Activated naive CD8-positive, alpha-beta T cell (primary cell): ENCODE results near the gene CERK.

Experiments used
- H3K27ac Mint-ChIP-seq: one replicate; pipeline ENCODE4 v1.8.0; 2021; ENCODE audit warnings: mixed read lengths
- H3K27me3 Mint-ChIP-seq: one replicate; pipeline ENCODE4 v1.8.0; 2021; ENCODE audit warnings: mixed read lengths
- H3K36me3 Mint-ChIP-seq: one replicate; pipeline ENCODE4 v1.8.0; 2021; ENCODE audit warnings: mixed read lengths
- H3K4me1 Mint-ChIP-seq: one replicate; pipeline ENCODE4 v1.8.0; 2021; ENCODE audit warnings: low read depth, mixed read lengths
- H3K4me3 Mint-ChIP-seq: one replicate; pipeline ENCODE4 v1.8.0; 2021; ENCODE audit warnings: mild to moderate bottlenecking, mixed read lengths
- H3K9me3 Mint-ChIP-seq: one replicate; pipeline ENCODE4 v1.8.0; 2021; ENCODE audit warnings: low read depth, mixed read lengths

CERK gene

DNA sequence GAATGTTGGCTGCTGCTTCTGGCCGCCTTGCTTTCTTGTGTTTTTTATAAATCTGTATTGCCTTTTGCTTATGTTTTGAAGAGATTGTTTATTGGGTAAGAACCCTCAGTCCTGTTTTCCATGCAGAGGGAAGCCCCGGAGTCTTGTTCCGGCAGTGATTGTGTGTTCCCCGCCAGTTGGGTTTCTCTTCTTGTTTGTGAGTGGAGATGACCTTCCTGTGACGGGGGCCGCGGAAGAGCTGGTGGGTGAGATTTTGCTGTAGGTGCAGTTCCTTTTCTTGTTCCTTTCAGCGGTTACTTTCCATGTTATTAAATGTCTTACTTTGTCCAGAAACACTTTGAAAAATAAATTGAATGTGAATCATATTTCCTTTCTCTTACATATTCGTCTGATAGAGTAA lies 32.7 kb upstream of the CERK start:
- Mint-ChIP-seq H3K27me3 (no peaks in the 10 kb centered on the region), H3K4me1 (peaks cover 70% of the 10 kb centered on the region), H3K9me3 (no peaks in the 10 kb centered on the region), H3K4me3 (peak overlapping the region; percentile 71), H3K27ac (peak overlapping the region; percentile 93), H3K36me3 (no peaks in the 10 kb centered on the region)

DNA sequence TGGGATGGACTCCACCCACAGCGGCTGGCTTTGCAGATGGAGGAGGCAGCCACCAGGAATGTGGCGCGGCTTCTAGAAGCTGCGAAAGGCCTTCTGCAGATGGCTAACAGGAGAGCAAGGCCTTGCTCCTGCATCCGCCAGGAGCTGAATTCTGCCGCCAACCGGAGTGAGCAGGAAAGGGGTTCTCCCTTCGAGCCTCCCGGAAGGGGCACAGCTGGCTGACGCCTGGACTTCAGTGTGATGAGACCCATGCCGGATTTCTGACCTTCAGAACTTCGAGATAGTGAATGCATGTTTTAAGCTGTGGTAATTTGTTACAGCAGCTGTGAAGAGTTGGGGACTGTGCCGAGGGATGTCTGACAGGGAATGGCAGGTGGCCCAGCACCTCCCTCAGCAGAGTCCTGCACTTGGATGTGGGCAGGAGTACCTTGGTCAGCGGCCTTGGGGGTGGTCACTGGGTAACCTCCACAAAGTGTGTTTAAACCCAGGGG lies 32.1 kb upstream of the CERK start:
- Mint-ChIP-seq H3K27ac (peak overlapping the region; percentile 93), H3K4me3 (peak overlapping the region; percentile 71), H3K4me1 (peaks cover 68% of the 10 kb centered on the region), H3K27me3 (no peaks in the 10 kb centered on the region), H3K9me3 (no peaks in the 10 kb centered on the region), H3K36me3 (no peaks in the 10 kb centered on the region)

DNA sequence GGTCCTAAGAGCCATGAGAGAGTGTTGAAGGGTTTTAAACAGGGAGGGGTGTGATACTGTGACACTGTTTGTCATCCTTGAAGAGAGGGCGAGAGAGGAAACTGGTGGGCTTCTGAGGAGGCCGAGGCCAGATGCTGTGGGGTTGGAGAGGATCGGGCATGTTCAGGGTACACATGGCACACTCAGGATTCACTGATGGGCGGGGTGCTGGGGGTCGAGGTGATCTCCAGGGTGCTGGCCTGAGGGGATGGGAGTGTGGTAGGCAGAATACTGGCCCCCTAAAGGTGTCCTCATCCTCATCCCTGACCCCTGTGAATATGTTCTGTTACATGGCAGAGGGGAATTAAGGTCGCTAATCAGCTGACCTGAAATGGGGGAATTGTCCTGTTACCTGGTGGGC lies 31.7 kb upstream of the CERK start:
- Mint-ChIP-seq H3K9me3 (no peaks in the 10 kb centered on the region), H3K4me3 (peak overlapping the region; percentile 20), H3K36me3 (no peaks in the 10 kb centered on the region), H3K4me1 (peaks cover 68% of the 10 kb centered on the region), H3K27ac (peak overlapping the region; percentile 93), H3K27me3 (no peaks in the 10 kb centered on the region)

DNA sequence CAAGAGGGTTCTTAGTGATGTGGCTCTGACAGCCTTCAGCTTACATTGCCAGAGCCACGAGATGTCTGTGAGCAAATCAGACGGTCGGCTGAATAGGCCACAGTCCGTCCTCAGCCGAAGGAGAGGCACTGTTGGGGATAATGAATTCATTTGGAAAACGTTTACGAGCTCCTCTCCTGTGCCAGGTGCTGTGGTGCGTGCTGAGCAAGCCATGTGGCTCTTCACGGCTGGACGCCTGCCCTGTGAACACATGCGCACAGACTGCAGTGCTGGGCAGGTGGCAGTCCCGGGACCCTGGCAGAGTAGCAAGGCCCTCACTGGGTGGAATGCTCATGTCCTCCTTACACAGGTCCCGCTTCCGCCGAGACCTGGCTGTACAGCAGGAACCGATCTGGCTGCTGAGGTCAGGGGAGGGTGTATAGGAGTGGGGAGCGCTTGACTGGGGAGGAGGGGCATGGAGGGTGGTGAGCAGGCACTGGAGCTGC lies 31.2 kb upstream of the CERK start:
- Mint-ChIP-seq H3K4me1 (peaks cover 68% of the 10 kb centered on the region), H3K9me3 (no peaks in the 10 kb centered on the region), H3K27me3 (no peaks in the 10 kb centered on the region), H3K36me3 (no peaks in the 10 kb centered on the region), H3K27ac (peak overlapping the region; percentile 93), H3K4me3 (peak overlapping the region; percentile 20)

DNA sequence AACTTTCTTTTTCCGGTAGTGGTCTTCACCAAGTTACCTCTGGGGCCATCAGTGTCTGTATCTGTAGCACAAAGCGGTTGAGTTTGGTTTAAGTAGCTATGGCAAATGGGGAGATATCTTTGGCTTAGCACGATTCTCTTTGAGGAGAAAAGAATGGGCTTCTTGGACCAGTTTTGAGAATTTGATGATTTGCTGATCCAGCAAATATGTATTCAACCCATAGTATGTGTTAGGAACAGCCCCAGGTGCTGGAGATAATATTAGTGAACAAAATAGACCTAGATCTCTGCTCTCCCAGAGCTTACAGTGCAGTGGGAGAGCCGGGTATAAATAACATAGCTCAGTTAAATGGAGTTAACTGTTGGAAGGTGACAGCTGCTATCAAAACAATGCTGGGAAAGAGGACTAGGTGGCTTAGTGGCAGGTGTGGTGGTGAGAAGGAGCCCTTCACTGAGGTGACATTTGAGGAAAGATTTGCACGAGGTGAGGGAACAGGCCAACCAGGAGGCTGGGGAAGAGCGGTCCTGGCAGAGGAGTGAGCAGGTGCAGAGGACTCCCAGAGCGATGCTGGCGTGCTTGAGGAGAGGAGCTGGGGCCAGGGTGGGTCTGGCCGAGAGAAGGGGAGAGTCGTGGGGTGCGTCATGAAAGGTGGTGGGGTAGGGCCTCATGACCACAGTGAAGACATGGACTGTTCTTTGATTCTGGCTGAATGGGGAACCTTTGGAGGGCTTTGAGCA lies 29.4 kb upstream of the CERK start:
- H3K4me1 Mint-ChIP-seq, result peaks cover 66% of the 10 kb centered on the region
- no peaks in the 10 kb centered on the region for H3K36me3 Mint-ChIP-seq
- H3K27me3 Mint-ChIP-seq, result no peaks in the 10 kb centered on the region
- H3K9me3 Mint-ChIP-seq, result no peaks in the 10 kb centered on the region
- H3K4me3 Mint-ChIP-seq, result peak overlapping the region; percentile 39
- H3K27ac Mint-ChIP-seq, result peak overlapping the region; percentile 80

DNA sequence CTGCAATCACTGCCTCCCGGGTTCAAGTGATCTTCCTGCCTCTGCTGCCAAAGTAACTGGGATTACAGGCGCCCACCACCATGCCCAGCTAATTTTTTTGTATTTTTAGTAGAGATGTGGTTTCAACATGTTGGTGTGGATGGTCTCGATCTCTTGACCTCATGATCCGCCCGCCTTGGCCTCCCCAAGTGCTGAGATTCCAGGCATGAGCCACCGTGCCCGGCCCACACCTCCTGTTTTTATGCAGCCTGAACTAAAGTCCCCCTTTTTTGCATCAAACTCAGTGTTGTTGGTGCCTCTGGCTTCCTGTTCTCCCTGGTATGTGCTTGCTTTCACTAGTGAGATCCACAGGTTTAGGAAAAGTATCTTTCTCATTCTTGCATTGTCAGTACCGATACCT lies 28.6 kb upstream of the CERK start:
- peak overlapping the region; percentile 80 for H3K27ac Mint-ChIP-seq
- no peaks in the 10 kb centered on the region for H3K36me3 Mint-ChIP-seq
- peaks cover 72% of the 10 kb centered on the region for H3K4me1 Mint-ChIP-seq
- no peaks in the 10 kb centered on the region for H3K27me3 Mint-ChIP-seq
- H3K4me3 Mint-ChIP-seq, result no peak overlapping the region
- no peaks in the 10 kb centered on the region for H3K9me3 Mint-ChIP-seq

DNA sequence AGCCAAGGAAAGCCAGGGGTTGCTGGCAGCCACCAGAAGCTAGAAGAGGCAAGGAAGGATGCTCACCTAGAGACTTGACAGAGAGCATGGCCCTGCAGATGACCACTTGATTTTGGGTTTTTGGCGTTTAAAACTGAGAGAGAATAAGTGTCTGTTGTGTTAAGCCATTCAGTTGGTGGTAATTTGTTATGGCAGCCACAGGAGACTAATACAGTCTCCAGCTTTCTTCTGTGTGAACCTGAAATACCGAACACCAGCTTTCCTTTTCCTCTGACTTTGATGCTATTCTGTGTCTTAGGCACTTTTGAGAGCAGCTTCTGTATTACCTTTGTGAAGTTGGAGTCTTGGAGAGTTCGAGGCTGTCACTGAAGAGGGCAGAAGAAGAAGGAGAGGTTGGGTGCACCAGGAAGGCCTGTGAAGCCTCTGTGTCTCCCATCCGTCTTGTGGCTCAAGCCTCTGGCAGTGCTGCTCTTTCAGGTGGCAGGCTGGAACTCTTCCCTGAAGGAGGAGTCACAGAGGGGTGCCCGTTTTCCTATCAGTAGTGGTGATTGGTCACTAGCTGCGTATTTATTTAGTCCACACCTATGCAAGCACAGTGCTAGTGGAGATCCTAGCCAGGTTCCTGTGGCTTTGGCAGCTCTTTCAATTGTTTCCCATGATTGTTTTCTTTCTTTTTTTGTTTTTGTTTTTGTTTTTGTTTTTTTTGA lies 26.9 kb upstream of the CERK start:
- Mint-ChIP-seq H3K4me3 (peak overlapping the region; percentile 99), H3K27me3 (no peaks in the 10 kb centered on the region), H3K9me3 (no peaks in the 10 kb centered on the region), H3K36me3 (no peaks in the 10 kb centered on the region), H3K27ac (peak overlapping the region; percentile 37), H3K4me1 (peaks cover 68% of the 10 kb centered on the region)

DNA sequence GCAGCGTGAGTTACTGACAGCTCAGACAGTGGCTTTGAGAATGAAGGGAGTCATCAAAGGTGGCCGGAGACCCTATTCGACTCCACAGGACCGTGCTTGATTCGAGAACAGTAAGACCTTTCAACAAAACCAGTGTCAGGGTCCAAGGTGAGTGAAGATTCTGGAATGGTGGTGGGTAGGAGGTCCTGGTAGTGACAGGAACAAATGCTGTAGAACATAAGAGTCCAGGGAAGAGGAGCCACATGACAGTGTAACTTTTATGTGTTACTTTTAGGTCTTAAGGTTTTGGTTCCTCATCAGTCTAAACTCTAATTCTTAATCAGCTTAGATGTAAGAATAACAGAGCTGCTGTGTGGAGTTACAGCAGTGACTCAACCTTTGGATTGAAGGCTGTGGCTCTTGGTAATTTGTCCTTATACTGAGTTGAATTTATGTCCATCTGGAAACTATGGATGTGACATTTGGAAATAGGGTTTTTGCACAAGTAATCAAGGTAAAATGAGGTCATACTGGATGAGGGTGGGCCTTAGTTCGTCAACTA lies 26.2 kb upstream of the CERK start:
- Mint-ChIP-seq H3K27me3 (no peaks in the 10 kb centered on the region), H3K36me3 (no peaks in the 10 kb centered on the region), H3K4me1 (peaks cover 62% of the 10 kb centered on the region), H3K4me3 (peak overlapping the region; percentile 99), H3K9me3 (no peaks in the 10 kb centered on the region), H3K27ac (peak overlapping the region; percentile 37)

DNA sequence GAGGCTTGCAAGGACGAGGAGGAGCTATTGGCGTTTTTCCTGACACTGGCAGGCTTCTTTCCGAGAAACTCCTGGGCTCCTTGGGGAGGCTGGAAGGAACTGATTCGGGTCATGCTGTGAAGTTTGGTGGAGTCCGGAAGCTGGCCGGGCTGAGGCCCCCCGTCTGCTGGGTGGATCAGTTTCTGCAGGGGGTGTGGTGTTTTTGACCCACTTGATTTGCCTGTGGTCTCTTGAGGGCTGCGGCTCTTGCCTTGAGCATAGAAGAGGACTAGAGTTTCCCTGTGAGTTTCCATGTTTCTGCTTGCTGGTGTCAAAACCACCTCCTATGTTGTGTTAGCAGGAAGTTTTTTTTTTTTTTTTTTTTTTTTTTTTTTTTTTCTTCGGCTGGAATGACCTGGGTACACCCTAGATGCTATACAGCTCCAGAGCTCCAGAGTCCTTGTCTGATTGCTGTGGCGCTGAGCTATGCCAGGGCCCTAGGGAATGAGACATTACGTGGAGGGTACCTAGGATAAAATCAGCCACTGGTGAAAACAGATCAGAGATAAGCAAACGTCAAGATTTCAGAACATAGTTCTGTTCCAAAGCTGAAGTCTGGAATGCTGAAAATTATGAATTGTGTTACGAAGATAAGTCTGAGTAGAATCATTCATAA lies 25.1 kb upstream of the CERK start:
- Mint-ChIP-seq H3K27me3 (no peaks in the 10 kb centered on the region), H3K9me3 (no peaks in the 10 kb centered on the region), H3K36me3 (no peaks in the 10 kb centered on the region), H3K4me3 (peak overlapping the region; percentile 99), H3K27ac (peak overlapping the region; percentile 99), H3K4me1 (peaks cover 65% of the 10 kb centered on the region)

DNA sequence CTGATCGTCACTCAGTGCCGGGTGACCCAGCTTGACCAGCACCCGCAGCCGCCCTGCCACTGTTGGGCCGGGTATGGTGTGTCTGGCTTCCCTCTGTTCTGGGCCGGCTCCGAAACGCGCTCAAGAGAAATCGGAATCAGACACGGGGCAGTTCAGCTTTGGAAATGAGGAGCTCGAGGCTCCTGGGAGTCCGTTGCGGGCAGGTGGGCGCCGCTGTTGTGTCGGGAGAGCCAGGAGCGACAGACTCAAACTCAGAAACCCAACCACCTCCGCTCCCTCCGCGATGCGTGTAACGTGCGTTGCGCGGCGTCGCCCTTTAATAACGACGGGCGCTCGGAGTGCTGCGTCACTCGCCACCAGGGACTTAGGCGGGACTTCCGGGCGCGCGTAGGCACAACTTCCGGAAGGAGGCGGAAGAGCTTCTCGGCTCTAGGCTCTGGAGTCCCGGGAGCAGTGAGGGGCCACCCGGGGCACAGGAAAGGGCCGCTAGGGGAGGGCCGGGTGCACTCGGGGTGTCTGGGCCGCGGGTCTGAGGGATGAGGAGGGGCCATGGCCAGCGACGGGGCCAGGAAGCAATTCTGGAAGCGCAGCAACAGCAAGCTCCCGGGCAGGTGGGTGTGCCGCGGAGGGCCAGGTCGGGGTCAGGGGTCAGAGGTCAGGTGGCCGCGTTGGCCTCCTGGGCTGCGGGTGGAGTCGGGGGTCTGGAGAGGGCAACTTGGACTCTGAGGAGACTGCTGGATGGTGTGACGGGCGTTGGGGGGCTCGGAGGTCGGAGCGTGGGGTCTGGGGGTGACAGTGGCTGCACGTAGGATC lies 24.4 kb upstream of the CERK start, which contains the start of gene TBC1D22A:
Gene TBC1D22A, plus strand, starts transcription at position 413 of the 813 bp plus-strand sequence. Its CDS starts 137 bp downstream, at position 550.
- Mint-ChIP-seq H3K4me1 (peaks cover 60% of the 10 kb centered on the region), H3K9me3 (no peaks in the 10 kb centered on the region), H3K27ac (peak within 1 kb of the TSS; percentile 99), H3K4me3 (peak within 1 kb of the TSS; percentile 99), H3K27me3 (no peaks in the 10 kb centered on the region), H3K36me3 (no peaks in the 10 kb centered on the region)

DNA sequence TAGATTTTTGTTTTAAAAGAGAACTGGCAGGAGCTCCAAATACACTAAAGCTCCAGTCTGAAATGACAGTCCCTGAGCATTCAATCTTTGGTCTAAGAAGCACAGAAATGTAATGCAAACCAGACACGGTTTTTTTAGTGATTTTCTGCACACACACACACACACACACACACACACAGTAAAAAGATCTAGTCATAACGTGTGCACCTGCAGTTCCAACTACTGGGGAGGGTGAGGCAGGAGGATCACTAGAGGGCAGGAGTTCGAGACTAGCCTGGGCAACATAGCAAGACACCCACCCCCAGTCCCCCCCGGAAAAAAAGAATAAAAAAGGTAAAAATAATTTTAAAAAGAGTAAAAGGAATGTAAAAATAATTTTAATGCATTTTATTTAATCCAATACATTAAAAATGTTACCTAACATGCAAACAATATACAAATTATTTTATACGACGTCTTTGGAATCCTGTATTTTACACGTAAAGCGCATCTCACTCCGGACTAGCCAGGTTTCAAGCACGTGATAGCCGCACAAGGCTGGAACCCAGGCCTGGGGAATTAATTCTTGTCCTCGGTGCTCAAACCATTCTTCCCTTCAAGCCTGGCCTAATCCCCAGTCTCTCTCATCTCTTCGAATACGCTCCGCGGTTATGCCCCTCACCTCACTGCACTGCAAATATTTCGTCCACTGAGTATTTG lies 23.6 kb upstream of the CERK start:
- Mint-ChIP-seq H3K4me3 (peak overlapping the region; percentile 99), H3K9me3 (no peaks in the 10 kb centered on the region), H3K27me3 (no peaks in the 10 kb centered on the region), H3K4me1 (peaks cover 52% of the 10 kb centered on the region), H3K27ac (peak overlapping the region; percentile 99), H3K36me3 (no peaks in the 10 kb centered on the region)

DNA sequence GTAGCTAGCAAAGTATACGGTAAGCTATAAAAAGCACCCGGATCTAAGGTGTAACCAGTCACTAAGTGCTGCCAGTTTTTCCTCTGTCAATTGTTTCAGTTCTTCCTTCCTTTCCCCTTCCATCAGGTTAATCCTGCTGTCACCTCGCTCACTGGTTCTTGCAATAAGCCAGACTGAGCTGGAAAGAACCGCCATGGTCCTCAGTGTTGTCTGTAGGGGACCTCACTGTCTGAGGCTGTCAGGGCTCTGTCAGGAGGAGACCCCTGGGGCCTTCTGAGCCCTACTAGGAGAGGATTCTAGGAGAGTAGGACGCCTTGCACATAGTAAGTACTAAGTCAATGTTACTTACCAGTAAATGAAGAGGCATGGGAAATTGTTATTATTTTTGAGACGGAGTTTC lies 23.0 kb upstream of the CERK start:
- Mint-ChIP-seq H3K9me3 (no peaks in the 10 kb centered on the region), H3K36me3 (peaks cover 3% of the 10 kb centered on the region), H3K4me1 (peaks cover 54% of the 10 kb centered on the region), H3K27me3 (no peaks in the 10 kb centered on the region), H3K4me3 (peak overlapping the region; percentile 99), H3K27ac (peak overlapping the region; percentile 67)

DNA sequence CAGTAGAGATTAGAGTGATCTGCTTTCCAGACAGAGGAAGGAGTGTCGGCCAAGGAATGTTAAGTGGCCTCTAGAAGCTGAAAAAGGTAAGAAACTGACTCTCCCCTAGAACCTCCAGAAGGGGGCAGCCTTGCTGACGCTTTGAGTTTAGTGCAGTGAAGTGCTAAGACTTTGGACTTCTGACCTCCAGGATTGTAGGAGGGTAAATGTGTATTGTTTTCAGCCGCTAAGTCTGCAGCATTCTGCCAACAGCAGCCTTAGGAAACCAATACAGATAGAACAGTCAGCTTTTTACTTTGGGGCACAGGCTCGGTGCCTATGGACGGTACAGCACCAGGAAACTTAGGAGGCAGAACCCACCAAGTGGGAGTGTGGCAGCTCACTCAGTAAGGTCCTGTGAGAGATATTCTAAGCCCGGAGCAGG lies 20.8 kb upstream of the CERK start:
- Mint-ChIP-seq H3K36me3 (peaks cover 3% of the 10 kb centered on the region), H3K4me1 (peaks cover 40% of the 10 kb centered on the region), H3K4me3 (no peak overlapping the region), H3K27me3 (no peaks in the 10 kb centered on the region), H3K27ac (no peak overlapping the region), H3K9me3 (no peaks in the 10 kb centered on the region)

DNA sequence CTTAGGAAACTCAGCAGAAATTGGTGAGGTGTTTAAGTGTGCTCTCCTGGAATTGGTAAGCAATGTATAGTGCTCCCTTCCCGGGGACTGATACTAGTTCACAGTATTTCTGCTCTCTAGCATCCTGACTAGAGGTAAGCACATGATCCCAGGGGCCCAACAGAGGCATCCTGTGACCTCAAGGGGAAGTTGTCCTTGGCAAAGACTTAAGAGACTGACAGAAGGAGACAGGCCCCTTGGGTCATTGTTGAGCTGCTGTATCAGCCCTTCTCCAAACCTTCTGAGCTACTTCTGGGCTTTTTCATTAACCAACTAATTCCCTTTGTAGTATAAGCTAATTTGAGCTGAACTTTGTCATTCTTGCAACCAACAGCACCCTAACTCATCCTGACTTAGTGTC lies 20.1 kb upstream of the CERK start:
- Mint-ChIP-seq H3K9me3 (no peaks in the 10 kb centered on the region), H3K4me1 (peaks cover 34% of the 10 kb centered on the region), H3K27ac (no peak overlapping the region), H3K36me3 (peaks cover 3% of the 10 kb centered on the region), H3K4me3 (no peak overlapping the region), H3K27me3 (no peaks in the 10 kb centered on the region)
